Dendritic cell treated with granulocyte-macrophage colony-stimulating factor and Interleukin-4, amounts not matched to agents 40 ng/mL and 50 ng/mL, for 4 days (primary cell): Measurements from ENCODE around the gene SKI.

ENCODE experiments used
- H3K27ac Mint-ChIP-seq: one replicate; pipeline ENCODE4 v1.8.0; 2022; ENCODE audit warnings: mild to moderate bottlenecking, mixed read lengths
- H3K27me3 Mint-ChIP-seq: one replicate; pipeline ENCODE4 v1.8.0; 2022; ENCODE audit warnings: mild to moderate bottlenecking, mixed read lengths
- H3K36me3 Mint-ChIP-seq: one replicate; pipeline ENCODE4 v1.8.0; 2022; ENCODE audit warnings: low read depth, mixed read lengths
- H3K4me1 Mint-ChIP-seq: one replicate; pipeline ENCODE4 v1.8.0; 2022; ENCODE audit warnings: low read depth, mixed read lengths
- H3K4me3 Mint-ChIP-seq: one replicate; pipeline ENCODE4 v1.8.0; 2022; ENCODE audit warnings: mild to moderate bottlenecking, moderate library complexity, mixed read lengths
- H3K9me3 Mint-ChIP-seq: one replicate; pipeline ENCODE4 v1.8.0; 2022; ENCODE audit warnings: mixed read lengths
- intact Hi-C: fragments of 100-400 bp; cut with micrococcal nuclease; formaldehyde crosslinking; loops from one replicate; pipeline ENCODE4 v1.15.0; 2022

Gene SKI

GRCh38 chr1:2300004-2300771 lies 72.1 kb downstream of the SKI start:
- Mint-ChIP-seq H3K9me3 (no peaks in the 10 kb centered on the region), H3K4me1 (peaks cover 97% of the 10 kb centered on the region), H3K27ac (peak overlapping the region; percentile 91), H3K4me3 (peak overlapping the region; percentile 73), H3K27me3 (no peaks in the 10 kb centered on the region), H3K36me3 (peaks cover 62% of the 10 kb centered on the region)
- intact Hi-C loops = loop anchor here (2.0 to 5.0 kb wide), 2 partner anchors 15 to 43 kb away; no protein-coding TSS in a partner anchor

GRCh38 chr1:2300851-2301606 lies 72.9 kb downstream of the SKI start:
- no peaks in the 10 kb centered on the region for H3K27me3 Mint-ChIP-seq
- peaks cover 63% of the 10 kb centered on the region for H3K36me3 Mint-ChIP-seq
- intact Hi-C loops = loop anchor here (1.0 to 5.0 kb wide), 3 partner anchors 11 to 44 kb away; no protein-coding TSS in a partner anchor
- H3K4me1 Mint-ChIP-seq = peaks cover 97% of the 10 kb centered on the region
- no peaks in the 10 kb centered on the region for H3K9me3 Mint-ChIP-seq
- H3K4me3 Mint-ChIP-seq = peak overlapping the region; percentile 73
- H3K27ac Mint-ChIP-seq = peak overlapping the region; percentile 91

- no peaks in the 10 kb centered on the region for H3K9me3 Mint-ChIP-seq
- peak overlapping the region; percentile 91 for H3K27ac Mint-ChIP-seq
- H3K36me3 Mint-ChIP-seq = peaks cover 64% of the 10 kb centered on the region
- intact Hi-C loops = loop anchor here (1.0 to 5.0 kb wide), 3 partner anchors 11 to 44 kb away; no protein-coding TSS in a partner anchor
- H3K27me3 Mint-ChIP-seq = no peaks in the 10 kb centered on the region
- peak overlapping the region; percentile 73 for H3K4me3 Mint-ChIP-seq
- peaks cover 90% of the 10 kb centered on the region for H3K4me1 Mint-ChIP-seq
Measured at GRCh38 chr1:2301607-2302291, 73.6 kb downstream of the SKI start.

- Mint-ChIP-seq H3K27ac (peak overlapping the region; percentile 91), H3K27me3 (no peaks in the 10 kb centered on the region), H3K9me3 (no peaks in the 10 kb centered on the region), H3K4me3 (no peak overlapping the region), H3K36me3 (peaks cover 64% of the 10 kb centered on the region), H3K4me1 (peaks cover 83% of the 10 kb centered on the region)
- intact Hi-C loops = loop anchor here (5.0 kb wide), 1 partner anchor 45 kb away; no protein-coding TSS in a partner anchor
Measured at GRCh38 chr1:2302292-2302925, 74.3 kb downstream of the SKI start.

- Mint-ChIP-seq H3K27me3 (no peaks in the 10 kb centered on the region), H3K36me3 (peaks cover 64% of the 10 kb centered on the region), H3K9me3 (no peaks in the 10 kb centered on the region), H3K4me3 (no peak overlapping the region), H3K27ac (peak overlapping the region; percentile 91), H3K4me1 (peaks cover 75% of the 10 kb centered on the region)
- intact Hi-C loops = loop anchor here (5.0 kb wide), 1 partner anchor 46 kb away; no protein-coding TSS in a partner anchor
Measured at GRCh38 chr1:2303016-2303775, 75.1 kb downstream of the SKI start.

- peaks cover 68% of the 10 kb centered on the region for H3K36me3 Mint-ChIP-seq
- H3K4me3 Mint-ChIP-seq = no peak overlapping the region
- intact Hi-C loops = loop anchor here (5.0 kb wide), 1 partner anchor 46 kb away; no protein-coding TSS in a partner anchor
- H3K27me3 Mint-ChIP-seq = no peaks in the 10 kb centered on the region
- H3K4me1 Mint-ChIP-seq = peaks cover 74% of the 10 kb centered on the region
- H3K9me3 Mint-ChIP-seq = no peaks in the 10 kb centered on the region
- H3K27ac Mint-ChIP-seq = peak overlapping the region; percentile 91
Measured at GRCh38 chr1:2303781-2304180, 75.7 kb downstream of the SKI start.

- Mint-ChIP-seq H3K4me1 (peaks cover 70% of the 10 kb centered on the region), H3K27me3 (no peaks in the 10 kb centered on the region), H3K4me3 (no peak overlapping the region), H3K36me3 (peaks cover 73% of the 10 kb centered on the region), H3K9me3 (no peaks in the 10 kb centered on the region), H3K27ac (no peak overlapping the region)
- intact Hi-C loops = loop anchor here (5.0 kb wide), 1 partner anchor 47 kb away; no protein-coding TSS in a partner anchor
Measured at GRCh38 chr1:2304282-2304681, 76.2 kb downstream of the SKI start.

GRCh38 chr1:2304921-2305681 lies 77.0 kb downstream of the SKI start:
- H3K27ac Mint-ChIP-seq = no peak overlapping the region
- peaks cover 78% of the 10 kb centered on the region for H3K36me3 Mint-ChIP-seq
- H3K27me3 Mint-ChIP-seq = no peaks in the 10 kb centered on the region
- no peaks in the 10 kb centered on the region for H3K9me3 Mint-ChIP-seq
- intact Hi-C loops = loop anchor here (5.0 kb wide), 1 partner anchor 48 kb away; no protein-coding TSS in a partner anchor
- H3K4me3 Mint-ChIP-seq = no peak overlapping the region
- peaks cover 62% of the 10 kb centered on the region for H3K4me1 Mint-ChIP-seq

- H3K36me3 Mint-ChIP-seq = peaks cover 91% of the 10 kb centered on the region
- no peak overlapping the region for H3K27ac Mint-ChIP-seq
- intact Hi-C loops = no loop called here
- H3K4me1 Mint-ChIP-seq = peaks cover 57% of the 10 kb centered on the region
- H3K9me3 Mint-ChIP-seq = no peaks in the 10 kb centered on the region
- H3K27me3 Mint-ChIP-seq = no peaks in the 10 kb centered on the region
- no peak overlapping the region for H3K4me3 Mint-ChIP-seq
Measured at GRCh38 chr1:2306151-2306978, 78.2 kb downstream of the SKI start.

GRCh38 chr1:2307064-2307605 lies 79.0 kb downstream of the SKI start:
- H3K36me3 Mint-ChIP-seq = peaks cover 89% of the 10 kb centered on the region
- H3K27ac Mint-ChIP-seq = no peak overlapping the region
- no peak overlapping the region for H3K4me3 Mint-ChIP-seq
- intact Hi-C loops = no loop called here
- H3K4me1 Mint-ChIP-seq = peaks cover 58% of the 10 kb centered on the region
- H3K27me3 Mint-ChIP-seq = no peaks in the 10 kb centered on the region
- no peaks in the 10 kb centered on the region for H3K9me3 Mint-ChIP-seq

- intact Hi-C loops = no loop called here
- H3K27ac Mint-ChIP-seq = no peak overlapping the region
- no peak overlapping the region for H3K4me3 Mint-ChIP-seq
- H3K4me1 Mint-ChIP-seq = peaks cover 58% of the 10 kb centered on the region
- H3K9me3 Mint-ChIP-seq = no peaks in the 10 kb centered on the region
- peaks cover 80% of the 10 kb centered on the region for H3K36me3 Mint-ChIP-seq
- H3K27me3 Mint-ChIP-seq = no peaks in the 10 kb centered on the region
Measured at GRCh38 chr1:2307972-2308371, 79.9 kb downstream of the SKI start.
